Muscle of leg (tissue), 11 donors: ENCODE data around the gene LUZP2. TPM values are rescaled to one million over a fixed set of nuclear protein-coding genes. Genes with fewer than 3 reads are reported as not detected.
A peak's percentile ranks its signal among the peaks of the same experiment; 100 is the strongest.

Source experiments
- DNase-seq: peaks from one replicate; pipeline ENCODE4 v3.0.0; 2013
- H3K27ac ChIP-seq: one replicate; pipeline ENCODE4 v1.5.1; 2013; ENCODE audit warnings: mild to moderate bottlenecking, low read length, control low read depth
- H3K27me3 ChIP-seq: one replicate; pipeline ENCODE4 v1.6.1; 2013; ENCODE audit warnings: low read length; ENCODE audit not compliant: control insufficient read depth, insufficient read depth
- H3K36me3 ChIP-seq: one replicate; pipeline ENCODE4 v1.6.1; 2013; ENCODE audit warnings: low read length; ENCODE audit not compliant: control insufficient read depth, insufficient read depth
- H3K4me1 ChIP-seq: one replicate; pipeline ENCODE4 v1.6.1; 2013; ENCODE audit warnings: low read length; ENCODE audit not compliant: control insufficient read depth, insufficient read depth
- H3K4me3 ChIP-seq: one replicate; pipeline ENCODE4 v1.5.1; 2013; ENCODE audit warnings: low read length, control low read depth
- H3K9me3 ChIP-seq: replicated peaks from 2 replicates; pipeline ENCODE4 v1.6.1; 2013; ENCODE audit warnings: low read depth, low read length; ENCODE audit not compliant: control insufficient read depth
- WGBS: methylation state at CpG from one replicate; pipeline ENCODE4 v1.1.5; 2013; ENCODE audit warnings: missing lambda C conversion rate; ENCODE audit not compliant: insufficient coverage; 5-methylcytosine and 5-hydroxymethylcytosine counted together
- polyA plus RNA-seq, 8 donors: library from polyadenylated mRNA; unstranded; fragments of 120-200 nt; gene quantifications; one replicate each; pipeline versions ENCODE4 v1.2.1 to v1.2.3, GENCODE V29; 2013; ENCODE audit warnings: inconsistent platforms in 1 of 8, low replicate concordance in 1 of 8; ENCODE audit not compliant: insufficient read length in 8 of 8, insufficient read depth in 1 of 8
- total RNA-seq: library from RNA; stranded (reverse); fragments of 120-200 nt; gene quantifications from one replicate; pipeline ENCODE4 v1.2.4, GENCODE V29; 2013

Gene LUZP2
- total and polyA plus RNA-seq, 9 donors: 0.40 to 3.6 (median 1.7) TPM

DNA sequence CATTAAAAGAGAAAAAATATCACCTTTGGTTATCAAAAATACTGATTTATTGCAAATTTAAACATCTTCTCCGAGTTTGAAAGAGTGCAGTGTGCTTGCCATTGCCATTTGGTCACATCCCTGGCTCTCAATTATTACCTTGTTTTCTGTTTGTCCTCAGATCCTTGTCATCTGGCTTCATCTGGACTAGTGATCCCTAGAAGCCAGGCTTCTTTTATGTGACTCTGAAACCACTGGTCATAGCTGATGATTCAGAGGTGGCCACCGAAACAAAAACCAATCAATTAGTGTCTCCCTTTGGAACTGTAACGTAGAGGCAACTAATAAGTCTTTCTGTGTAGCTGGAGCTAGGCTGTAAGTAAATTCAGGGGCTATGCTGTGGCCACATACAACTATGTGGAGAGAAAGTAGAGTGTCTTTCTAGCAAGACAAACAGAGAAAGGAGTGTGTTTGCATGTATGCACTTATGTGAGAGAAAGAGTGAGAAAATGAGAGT lies 237.9 kb downstream of the LUZP2 start:
- no peaks in the 10 kb centered on the region for H3K36me3 ChIP-seq

DNA sequence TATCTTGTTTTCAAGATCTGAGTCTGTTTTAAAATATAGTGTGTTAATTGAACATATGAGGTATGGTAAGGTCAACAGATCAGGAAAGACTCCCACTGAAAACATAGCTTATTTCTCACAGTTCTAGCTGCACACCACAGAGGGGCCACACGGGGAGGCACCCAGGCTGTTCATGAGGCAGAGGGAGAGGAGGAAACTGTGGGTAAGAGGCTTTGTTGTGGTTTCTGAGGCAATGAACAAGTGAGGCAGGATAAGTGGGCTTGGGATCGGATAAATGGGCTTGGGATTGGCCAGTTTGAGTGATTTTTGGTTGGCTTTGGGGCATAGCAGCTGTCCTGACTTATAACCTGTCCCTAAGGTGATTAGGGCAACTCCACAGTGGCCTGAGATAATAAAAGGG lies 242.1 kb downstream of the LUZP2 start:
- Histone ChIP-seq H3K36me3 (no peaks in the 10 kb centered on the region), H3K9me3 (no peaks in the 10 kb centered on the region), H3K4me1 (no peaks in the 10 kb centered on the region), H3K27me3 (no peaks in the 10 kb centered on the region), H3K27ac (no peak overlapping the region), H3K4me3 (no peak overlapping the region)
- 82% methylated on average over 1 of the region's 2 CpGs for WGBS
- no peak for DNase-seq

More for the DNA sequence above, 237.9 kb downstream of the LUZP2 start:
- Histone ChIP-seq H3K4me1 (no peaks in the 10 kb centered on the region), H3K27ac (no peak overlapping the region), H3K9me3 (no peaks in the 10 kb centered on the region), H3K4me3 (no peak overlapping the region), H3K27me3 (no peaks in the 10 kb centered on the region)
- no CpG with 5 or more reads among the region's 3 CpGs for WGBS
- no peak for DNase-seq

DNA sequence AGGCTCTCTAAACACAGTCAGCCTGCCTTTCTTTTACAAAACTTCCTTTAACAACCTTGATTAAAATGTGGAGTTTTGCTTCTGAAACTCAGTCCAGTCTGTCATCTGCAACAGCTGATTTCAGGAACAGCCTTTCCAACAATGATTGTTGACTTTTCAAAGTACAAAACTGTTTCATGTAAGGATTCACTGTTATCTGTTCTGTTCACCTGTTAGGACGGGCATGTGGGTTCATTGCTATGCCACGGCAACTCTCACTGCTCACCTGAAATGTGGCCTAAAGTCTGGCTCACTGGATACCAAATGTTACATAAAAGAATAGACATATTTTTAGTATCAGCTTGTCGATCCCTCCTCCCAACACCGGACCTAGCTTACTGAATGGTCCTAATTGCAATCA lies 242.8 kb downstream of the LUZP2 start:
- Histone ChIP-seq H3K4me1 (no peaks in the 10 kb centered on the region), H3K9me3 (no peaks in the 10 kb centered on the region), H3K36me3 (no peaks in the 10 kb centered on the region), H3K27ac (no peak overlapping the region), H3K4me3 (no peak overlapping the region), H3K27me3 (no peaks in the 10 kb centered on the region)
- WGBS: 90% methylated on average over 2 of the region's 4 CpGs
- no peak for DNase-seq

DNA sequence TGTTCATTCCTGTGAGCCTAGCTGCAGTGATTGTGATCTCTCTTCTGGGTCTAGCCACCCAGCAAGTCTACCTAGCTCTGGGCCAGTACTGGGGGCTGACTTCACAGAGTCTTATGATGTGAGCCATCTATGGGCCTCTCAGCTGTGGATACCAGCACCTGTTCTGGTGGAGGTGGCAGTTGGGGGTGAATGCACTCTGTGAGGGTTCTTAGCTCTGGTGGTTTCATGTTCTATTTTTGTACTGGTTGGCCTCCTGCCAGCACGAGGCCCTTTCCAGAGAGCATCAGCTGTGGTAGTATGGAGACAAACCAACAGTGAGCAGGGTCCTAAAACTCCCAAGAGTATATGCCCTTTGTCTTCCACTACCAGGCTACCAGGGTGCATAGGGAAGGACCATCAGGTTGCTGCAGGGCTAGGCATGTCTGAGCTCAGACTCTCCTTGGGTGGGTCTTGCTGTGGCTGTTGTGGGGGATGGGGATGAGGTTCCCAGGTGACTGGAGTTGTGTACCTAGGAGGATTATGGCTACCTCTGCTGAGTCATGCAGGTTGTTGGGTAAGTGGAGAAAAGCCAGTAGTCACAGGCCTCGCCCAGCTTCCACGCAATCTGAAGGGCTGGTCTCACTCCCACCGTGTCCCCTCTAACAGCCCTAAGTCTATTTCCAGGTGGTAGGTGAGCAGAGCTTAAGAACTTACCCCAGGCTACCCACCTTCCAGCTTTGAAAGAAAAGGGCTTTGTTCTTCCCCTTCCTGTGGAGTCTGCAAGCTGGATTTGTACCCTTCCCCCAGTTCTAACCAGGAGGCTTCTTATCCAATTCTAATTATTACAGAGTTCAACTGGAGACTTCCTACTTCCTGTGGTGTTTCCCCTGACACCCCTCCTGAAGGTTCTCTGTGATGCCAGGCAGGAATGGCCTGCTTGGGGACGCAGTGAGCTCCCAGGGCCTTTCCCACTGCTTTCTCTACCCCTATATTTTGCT lies 250.7 kb downstream of the LUZP2 start:
- H3K27me3 ChIP-seq: no peaks in the 10 kb centered on the region
- no peaks in the 10 kb centered on the region for H3K36me3 ChIP-seq
- WGBS: 94% methylated on average over 4 of the region's 5 CpGs
- H3K4me1 ChIP-seq: peaks cover 3% of the 10 kb centered on the region
- H3K27ac ChIP-seq: no peak overlapping the region
- no peak overlapping the region for H3K4me3 ChIP-seq
- no peaks in the 10 kb centered on the region for H3K9me3 ChIP-seq
- DNase-seq: peak; percentile 23

DNA sequence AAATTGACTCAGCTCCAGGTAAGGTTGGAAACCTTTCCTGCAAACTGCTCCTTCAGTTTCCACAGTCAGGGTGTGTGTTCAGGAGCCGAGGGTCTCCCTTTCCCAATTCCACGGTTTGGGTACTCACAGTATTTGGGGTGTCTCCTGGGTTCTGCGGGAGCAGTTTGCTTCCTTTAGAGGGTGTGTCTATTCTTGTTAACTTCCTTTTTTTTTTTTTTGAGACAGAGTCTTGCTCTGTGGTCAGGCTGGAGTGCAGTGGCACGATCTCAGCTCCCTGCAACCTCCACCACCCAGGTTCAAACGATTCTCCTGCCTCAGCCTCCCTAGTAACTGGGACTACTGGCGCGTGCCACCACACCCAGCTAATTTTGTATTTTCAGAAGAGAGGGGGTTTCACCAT lies 251.4 kb downstream of the LUZP2 start:
- Histone ChIP-seq H3K4me1 (peaks cover 3% of the 10 kb centered on the region), H3K4me3 (no peak overlapping the region), H3K27me3 (no peaks in the 10 kb centered on the region), H3K9me3 (no peaks in the 10 kb centered on the region), H3K27ac (no peak overlapping the region), H3K36me3 (no peaks in the 10 kb centered on the region)
- no peak for DNase-seq
- no CpG with 5 or more reads among the region's 7 CpGs for WGBS

DNA sequence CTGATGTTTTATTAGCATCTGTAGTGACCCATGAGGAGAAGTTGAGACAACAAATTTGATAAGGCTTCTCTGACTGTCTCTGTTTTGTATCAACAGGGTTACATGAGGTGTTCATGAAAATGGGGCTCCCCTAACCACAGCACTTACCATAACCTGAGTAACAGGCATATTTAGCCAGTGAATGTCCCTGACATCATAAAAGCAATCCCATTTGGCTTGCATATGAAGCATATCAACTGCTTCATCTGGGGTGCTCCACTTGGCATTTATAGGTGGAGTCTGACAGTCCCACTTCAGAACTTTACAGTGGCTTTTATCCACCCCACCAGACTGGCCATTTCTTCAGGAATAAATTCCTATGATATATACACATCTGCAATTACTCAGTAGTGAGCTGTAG lies 257.6 kb downstream of the LUZP2 start:
- Histone ChIP-seq H3K4me1 (no peaks in the 10 kb centered on the region), H3K36me3 (no peaks in the 10 kb centered on the region), H3K27ac (no peak overlapping the region), H3K9me3 (no peaks in the 10 kb centered on the region), H3K4me3 (no peak overlapping the region), H3K27me3 (no peaks in the 10 kb centered on the region)
- no peak for DNase-seq

DNA sequence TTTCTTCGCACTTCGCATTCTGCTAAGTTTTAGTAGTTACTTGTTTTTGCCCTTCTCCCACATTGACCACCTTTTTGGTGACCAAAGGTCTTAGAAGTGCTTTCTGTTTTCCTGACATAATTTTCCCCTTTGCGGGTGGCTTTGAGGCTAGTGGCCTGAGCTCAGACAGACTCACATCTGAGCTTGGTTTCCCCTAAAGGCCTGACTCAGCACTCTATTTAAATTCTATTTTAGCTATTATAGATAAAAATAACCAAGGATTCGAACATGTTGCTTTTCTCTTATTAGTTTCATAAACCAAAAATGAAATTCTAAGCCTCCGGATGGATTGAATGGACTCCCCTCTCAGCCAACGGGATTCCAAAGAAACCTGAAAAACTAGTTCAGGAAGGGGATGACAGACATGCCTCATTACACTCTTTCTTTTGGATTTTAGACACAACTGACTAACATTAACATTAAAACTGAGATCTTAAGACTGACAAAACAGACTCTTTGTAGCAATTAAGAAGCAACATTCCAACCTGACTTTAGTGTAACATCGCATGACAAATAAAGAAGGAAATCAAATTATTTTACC lies 258.5 kb downstream of the LUZP2 start:
- H3K27ac ChIP-seq: no peak overlapping the region
- H3K4me3 ChIP-seq: no peak overlapping the region
- DNase-seq: no peak
- no peaks in the 10 kb centered on the region for H3K9me3 ChIP-seq
- no peaks in the 10 kb centered on the region for H3K4me1 ChIP-seq
- WGBS: 95% methylated on average over 5 of the region's 7 CpGs
- H3K36me3 ChIP-seq: no peaks in the 10 kb centered on the region
- no peaks in the 10 kb centered on the region for H3K27me3 ChIP-seq

DNA sequence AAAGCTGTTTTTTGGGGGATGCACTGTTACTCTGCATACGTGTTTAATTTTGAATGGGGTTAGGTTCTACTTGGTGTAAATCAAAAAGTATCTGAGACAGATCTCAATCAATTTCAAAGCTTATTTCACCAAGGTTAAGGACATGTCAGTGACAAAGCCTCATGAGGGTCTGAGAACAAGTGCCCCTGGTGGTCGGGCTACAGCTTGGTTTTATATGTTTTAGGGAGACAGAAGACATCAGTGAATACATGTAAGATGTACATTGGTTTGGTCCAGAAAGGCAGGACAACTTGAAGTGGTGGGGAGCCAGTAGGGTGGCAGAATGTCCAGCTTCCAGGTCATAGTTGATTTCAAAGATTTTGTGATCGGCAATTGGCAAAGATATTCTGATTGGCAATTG lies 262.9 kb downstream of the LUZP2 start:
- Histone ChIP-seq H3K9me3 (no peaks in the 10 kb centered on the region), H3K4me3 (no peak overlapping the region), H3K36me3 (no peaks in the 10 kb centered on the region), H3K4me1 (no peaks in the 10 kb centered on the region), H3K27me3 (no peaks in the 10 kb centered on the region), H3K27ac (no peak overlapping the region)
- WGBS: 81% methylated on average over 2 of the region's 3 CpGs
- no peak for DNase-seq

DNA sequence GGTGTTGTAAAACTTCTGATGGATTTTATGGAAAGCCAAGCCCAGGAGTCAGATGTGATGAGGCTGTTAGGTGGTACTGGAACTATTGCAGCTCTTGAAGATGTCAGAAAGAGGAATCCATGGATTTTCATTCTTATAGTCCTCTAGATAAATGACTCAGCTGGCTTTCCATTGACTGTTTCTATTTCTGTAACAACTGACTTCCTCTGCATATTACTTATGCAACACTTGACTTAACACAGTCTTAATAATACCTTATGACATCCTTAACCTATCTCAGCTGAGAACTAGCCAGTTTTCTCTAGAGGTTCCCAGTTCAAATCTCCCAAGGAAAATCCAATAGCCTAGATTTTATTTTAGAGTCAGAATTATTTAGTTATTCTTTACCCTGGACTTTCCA lies 263.8 kb downstream of the LUZP2 start:
- Histone ChIP-seq H3K27me3 (no peaks in the 10 kb centered on the region), H3K36me3 (no peaks in the 10 kb centered on the region), H3K27ac (no peak overlapping the region), H3K4me1 (no peaks in the 10 kb centered on the region), H3K4me3 (no peak overlapping the region), H3K9me3 (no peaks in the 10 kb centered on the region)
- no peak for DNase-seq

DNA sequence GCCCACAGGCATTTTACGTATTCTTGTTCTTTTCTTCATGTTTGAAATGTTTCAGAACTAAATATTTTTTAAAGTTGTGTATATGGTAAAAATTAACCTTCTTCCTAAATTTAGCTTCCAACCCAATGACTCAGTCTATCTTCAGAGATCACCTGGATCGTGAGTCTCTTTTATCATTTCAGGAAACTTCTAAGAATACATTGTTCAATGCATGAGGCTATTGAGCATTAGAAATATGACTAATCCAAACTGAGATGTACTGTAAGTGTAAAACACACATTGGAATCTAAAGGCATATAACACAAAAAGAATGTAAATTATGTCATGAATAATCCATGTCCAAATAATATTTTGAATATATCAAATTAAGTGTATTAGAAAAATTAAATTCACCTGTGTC lies 265.2 kb downstream of the LUZP2 start:
- no CpG with 5 or more reads among the region's 2 CpGs for WGBS
- Histone ChIP-seq H3K36me3 (no peaks in the 10 kb centered on the region), H3K4me1 (no peaks in the 10 kb centered on the region), H3K27ac (no peak overlapping the region), H3K9me3 (no peaks in the 10 kb centered on the region), H3K4me3 (no peak overlapping the region), H3K27me3 (no peaks in the 10 kb centered on the region)
- no peak for DNase-seq
